Chondrocyte (in vitro differentiated cells): Measurements from ENCODE around the gene EPHA2. TPM values are rescaled to one million over a fixed set of nuclear protein-coding genes. Genes with fewer than 3 reads are reported as not detected.

Source experiments
- DNase-seq: peaks from one replicate; pipeline ENCODE4 v3.0.0; 2021; ENCODE audit warnings: mixed read lengths, low spot score
- H3K27ac Mint-ChIP-seq: one replicate; pipeline ENCODE4 v1.8.0; 2021; ENCODE audit warnings: mild to moderate bottlenecking, moderate library complexity, mixed read lengths; ENCODE audit not compliant: unreplicated experiment
- H3K27me3 Mint-ChIP-seq: 2 replicates; pipeline ENCODE4 v1.8.0; 2021; ENCODE audit warnings: low read depth, mixed read lengths
- H3K36me3 Mint-ChIP-seq: 2 replicates; pipeline ENCODE4 v1.8.0; 2021; ENCODE audit warnings: low read depth, mixed read lengths
- H3K4me1 Mint-ChIP-seq: 2 replicates; pipeline ENCODE4 v1.8.0; 2021; ENCODE audit warnings: low read depth, mild to moderate bottlenecking, mixed read lengths
- H3K4me3 Mint-ChIP-seq: one replicate; pipeline ENCODE4 v1.8.0; 2021; ENCODE audit warnings: mild to moderate bottlenecking, moderate library complexity, mixed read lengths; ENCODE audit not compliant: unreplicated experiment
- H3K9me3 Mint-ChIP-seq: 2 replicates; pipeline ENCODE4 v1.8.0; 2021; ENCODE audit warnings: low read depth, mixed read lengths
- total RNA-seq: library from RNA; stranded (reverse); gene quantifications from 3 replicates; pipeline ENCODE4 v1.2.1, GENCODE V29; 2021
- TF ChIP-seq, protein P1 (sequence below): fragments of 200-600 bp; sonication (generic); IDR thresholded peaks from 2 replicates; pipeline ENCODE4 v1.5.0; 2021; ENCODE audit warnings: antibody characterized with exemption, mild to moderate bottlenecking, moderate library complexity

EPHA2 gene
- total RNA-seq, 1 donor from 2014 or later, result 38.5 TPM

DNA sequence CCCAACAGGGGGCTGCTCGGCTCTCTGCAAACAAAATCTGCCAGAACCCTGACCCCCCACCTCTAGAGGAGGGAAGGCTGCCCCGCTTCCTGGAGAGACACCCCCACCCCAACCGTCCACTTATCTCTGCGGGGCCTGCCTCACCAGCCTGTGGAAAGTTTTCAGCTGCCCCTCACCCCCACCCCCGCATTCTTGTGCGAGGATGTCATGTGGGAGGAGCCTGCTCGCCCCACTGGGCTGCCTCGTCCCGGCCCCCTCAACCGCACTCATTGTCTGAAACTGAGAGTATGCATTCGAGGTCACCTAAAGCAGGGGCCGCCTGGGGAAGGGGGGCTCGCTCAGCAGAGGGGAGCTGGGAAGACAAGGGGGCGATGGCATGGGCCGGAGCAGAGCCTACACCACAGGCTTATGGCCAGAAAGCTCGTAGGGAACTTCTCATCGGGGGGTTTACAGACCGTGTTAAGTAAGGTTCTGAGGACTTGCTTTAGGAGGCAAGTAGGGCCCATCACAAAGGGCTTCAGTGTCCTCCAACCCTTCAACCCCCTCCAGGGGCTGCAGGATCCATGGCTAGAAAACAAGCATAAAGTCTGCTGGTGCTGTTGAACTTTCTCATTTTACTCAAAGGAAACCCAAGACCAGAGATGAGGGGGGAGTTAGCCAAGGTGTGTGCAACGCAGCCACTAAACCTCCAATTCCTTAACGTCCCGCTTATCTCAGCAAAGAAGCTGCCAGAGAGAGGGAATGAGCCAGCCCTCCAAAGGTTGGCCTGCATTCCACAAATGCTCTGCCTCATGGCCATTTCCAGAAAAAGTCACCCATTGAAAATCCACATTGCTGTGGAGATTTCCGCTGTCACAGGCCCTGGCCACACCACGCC, 9.4 kb downstream of the EPHA2 start:
- Mint-ChIP-seq H3K4me3 (peak overlapping the region; percentile 57), H3K36me3 (peaks cover 16% of the 10 kb centered on the region), H3K9me3 (no peaks in the 10 kb centered on the region), H3K27me3 (no peaks in the 10 kb centered on the region), H3K4me1 (peaks cover 77% of the 10 kb centered on the region), H3K27ac (peak overlapping the region; percentile 98)
- DNase-seq, result no peak
- TF ChIP-seq, protein P1, sequence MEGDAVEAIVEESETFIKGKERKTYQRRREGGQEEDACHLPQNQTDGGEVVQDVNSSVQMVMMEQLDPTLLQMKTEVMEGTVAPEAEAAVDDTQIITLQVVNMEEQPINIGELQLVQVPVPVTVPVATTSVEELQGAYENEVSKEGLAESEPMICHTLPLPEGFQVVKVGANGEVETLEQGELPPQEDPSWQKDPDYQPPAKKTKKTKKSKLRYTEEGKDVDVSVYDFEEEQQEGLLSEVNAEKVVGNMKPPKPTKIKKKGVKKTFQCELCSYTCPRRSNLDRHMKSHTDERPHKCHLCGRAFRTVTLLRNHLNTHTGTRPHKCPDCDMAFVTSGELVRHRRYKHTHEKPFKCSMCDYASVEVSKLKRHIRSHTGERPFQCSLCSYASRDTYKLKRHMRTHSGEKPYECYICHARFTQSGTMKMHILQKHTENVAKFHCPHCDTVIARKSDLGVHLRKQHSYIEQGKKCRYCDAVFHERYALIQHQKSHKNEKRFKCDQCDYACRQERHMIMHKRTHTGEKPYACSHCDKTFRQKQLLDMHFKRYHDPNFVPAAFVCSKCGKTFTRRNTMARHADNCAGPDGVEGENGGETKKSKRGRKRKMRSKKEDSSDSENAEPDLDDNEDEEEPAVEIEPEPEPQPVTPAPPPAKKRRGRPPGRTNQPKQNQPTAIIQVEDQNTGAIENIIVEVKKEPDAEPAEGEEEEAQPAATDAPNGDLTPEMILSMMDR, result no peak

DNA sequence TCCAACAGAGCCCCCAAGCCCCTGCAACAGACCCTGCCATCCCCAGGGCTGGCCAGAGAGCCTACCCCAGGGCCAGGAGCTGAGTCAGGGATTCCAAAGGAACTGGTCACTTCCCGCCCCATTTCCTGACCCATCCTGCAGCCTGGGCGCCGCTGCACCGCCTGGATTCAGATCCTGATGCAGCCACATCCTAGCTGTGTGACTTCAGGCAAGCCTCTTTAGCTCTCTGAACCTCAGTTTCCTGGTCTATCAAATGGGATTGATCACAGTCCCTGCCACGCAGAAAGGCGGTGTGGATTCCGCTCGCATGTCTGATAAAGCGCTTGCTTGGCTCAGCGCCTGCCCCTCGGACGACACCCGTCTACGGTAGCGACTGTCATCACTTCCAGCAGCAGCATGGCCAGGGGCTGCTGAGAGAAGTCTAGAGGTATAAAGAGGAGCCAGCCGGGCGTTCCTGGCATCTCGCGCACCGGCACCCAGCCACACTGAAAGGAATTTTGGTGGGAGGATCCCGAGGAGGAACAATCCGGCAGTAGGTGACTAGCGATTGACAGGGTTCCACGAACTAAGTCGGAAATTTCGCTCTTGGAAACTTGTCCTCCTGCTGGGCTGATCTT, 10.1 kb downstream of the EPHA2 start:
- TF ChIP-seq, protein P1, result peak; percentile 6
- no peaks in the 10 kb centered on the region for H3K9me3 Mint-ChIP-seq
- peaks cover 18% of the 10 kb centered on the region for H3K36me3 Mint-ChIP-seq
- H3K27me3 Mint-ChIP-seq, result no peaks in the 10 kb centered on the region
- H3K4me1 Mint-ChIP-seq, result peaks cover 77% of the 10 kb centered on the region
- DNase-seq, result no peak
- peak overlapping the region; percentile 57 for H3K4me3 Mint-ChIP-seq
- H3K27ac Mint-ChIP-seq, result peak overlapping the region; percentile 98

DNA sequence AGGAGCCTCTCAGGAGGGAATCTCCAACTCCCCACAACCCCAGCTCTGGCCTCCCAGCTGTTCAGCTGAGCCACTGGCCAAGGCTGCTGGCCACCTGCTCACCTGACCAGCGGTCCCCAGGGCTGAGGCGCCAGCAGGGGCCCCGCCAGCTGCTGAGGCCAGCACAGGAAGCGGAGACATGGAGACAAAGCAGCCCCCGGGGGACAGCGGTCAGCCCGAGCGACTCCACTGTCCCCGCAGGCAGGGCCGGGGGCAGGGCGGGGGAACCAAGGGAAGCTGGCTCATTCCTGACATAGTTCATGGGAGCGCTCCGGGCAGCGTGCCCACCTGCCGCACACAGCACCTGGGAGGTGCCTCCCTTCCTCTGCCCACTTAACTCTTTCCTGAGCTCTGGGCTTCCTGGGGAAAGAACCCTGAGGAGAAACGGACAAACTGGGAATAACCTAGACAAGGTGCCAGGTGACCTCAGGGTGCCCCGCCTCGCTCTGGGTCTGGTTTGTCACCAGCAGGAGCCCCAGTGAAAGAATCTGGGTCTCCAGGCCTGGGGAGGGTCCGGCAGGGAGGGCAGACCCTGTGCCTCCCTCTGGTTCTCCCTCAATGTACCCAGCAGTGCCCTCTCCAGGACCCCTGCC, 10.7 kb downstream of the EPHA2 start:
- H3K4me3 Mint-ChIP-seq, result peak overlapping the region; percentile 57
- peak overlapping the region; percentile 98 for H3K27ac Mint-ChIP-seq
- no peaks in the 10 kb centered on the region for H3K27me3 Mint-ChIP-seq
- peaks cover 18% of the 10 kb centered on the region for H3K36me3 Mint-ChIP-seq
- H3K4me1 Mint-ChIP-seq, result peaks cover 78% of the 10 kb centered on the region
- TF ChIP-seq, protein P1, result peak; percentile 2
- no peaks in the 10 kb centered on the region for H3K9me3 Mint-ChIP-seq
- DNase-seq, result no peak

DNA sequence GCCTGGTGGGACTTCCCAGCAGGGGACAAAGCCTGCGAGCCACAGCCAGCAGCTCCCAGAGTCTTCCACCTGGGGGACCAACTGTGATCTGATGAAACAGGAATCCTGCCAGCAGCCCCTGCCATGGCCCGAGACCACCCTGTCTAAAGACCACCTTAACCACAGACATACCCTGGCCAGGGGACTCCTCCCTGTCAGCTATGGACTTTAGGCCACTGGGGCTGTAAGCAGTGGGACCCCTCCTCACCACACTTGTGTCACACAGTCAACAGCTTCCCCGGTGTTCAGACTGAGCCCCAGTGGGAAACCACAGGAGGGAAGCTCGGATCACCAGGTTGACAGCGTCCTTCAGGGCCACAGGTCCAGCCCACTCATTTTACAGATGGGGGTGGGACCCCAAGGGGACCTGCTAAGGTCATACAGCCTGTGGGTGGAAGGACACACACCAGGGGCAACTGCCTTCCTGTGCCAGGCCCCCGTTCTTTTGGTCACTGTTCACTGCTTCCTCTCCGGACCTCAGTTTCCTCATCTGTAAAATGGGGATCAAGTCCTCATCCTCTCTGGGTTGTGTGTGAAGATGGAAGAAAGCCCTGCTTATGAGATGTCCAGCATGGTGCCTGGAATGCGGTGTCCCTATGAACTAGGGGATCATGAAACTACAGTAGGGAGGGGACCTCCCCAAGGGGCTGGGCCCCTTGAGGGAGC, 11.4 kb downstream of the EPHA2 start:
- no peak for DNase-seq
- Mint-ChIP-seq H3K27ac (peak overlapping the region; percentile 66), H3K4me1 (peaks cover 78% of the 10 kb centered on the region), H3K36me3 (peaks cover 18% of the 10 kb centered on the region), H3K27me3 (no peaks in the 10 kb centered on the region), H3K4me3 (no peak overlapping the region), H3K9me3 (no peaks in the 10 kb centered on the region)
- TF ChIP-seq, protein P1, result no peak
